Smooth muscle cell (in vitro differentiated cells): ENCODE results near the gene RPL37. TPM values are rescaled to one million over a fixed set of nuclear protein-coding genes. Genes with fewer than 3 reads are reported as not detected.
"Not testable (repeated sequence)": the region's sequence is repeated elsewhere in the genome, so short reads cannot be mapped to it uniquely, and the experiment has no call there.

Experiments used
- DNase-seq: peaks from one replicate; lab custom pipeline; 2025; ENCODE audit not compliant: unreplicated experiment; lab: John Stamatoyannopoulos, UW
- H2AFZ ChIP-seq: fragments of 200-600 bp; sonication (generic); 2 replicates; pipeline ENCODE4 v1.6.0; 2016; ENCODE audit warnings: antibody characterized with exemption, low read depth, mild to moderate bottlenecking
- H3F3A ChIP-seq: fragments of 200-600 bp; sonication (generic); 2 replicates; pipeline ENCODE4 v1.6.0; 2017; ENCODE audit warnings: antibody characterized with exemption, low read depth
- H3K27ac ChIP-seq: fragments of 200-600 bp; sonication (generic); 2 replicates; pipeline ENCODE4 v1.5.1; 2016; ENCODE audit warnings: low read depth, mild to moderate bottlenecking
- H3K27me3 ChIP-seq: fragments of 200-600 bp; sonication (generic); 2 replicates; pipeline ENCODE4 v1.6.1; 2016; ENCODE audit warnings: low read depth, mild to moderate bottlenecking
- H3K36me3 ChIP-seq: fragments of 200-600 bp; sonication (generic); 2 replicates; pipeline ENCODE4 v1.5.1; 2016; ENCODE audit warnings: low read depth
- H3K4me1 ChIP-seq: fragments of 200-600 bp; sonication (generic); 2 replicates; pipeline ENCODE4 v1.5.1; 2016; ENCODE audit warnings: low read depth
- H3K4me2 ChIP-seq: fragments of 200-600 bp; sonication (generic); 2 replicates; pipeline ENCODE4 v1.6.0; 2016; ENCODE audit warnings: mild to moderate bottlenecking
- H3K4me3 ChIP-seq: fragments of 200-600 bp; sonication (generic); 2 replicates; pipeline ENCODE4 v1.5.1; 2016; ENCODE audit warnings: mild to moderate bottlenecking
- H3K79me2 ChIP-seq: fragments of 200-600 bp; sonication (generic); 2 replicates; pipeline ENCODE4 v1.6.0; 2016; ENCODE audit warnings: low read depth, mild to moderate bottlenecking
- H3K9ac ChIP-seq: fragments of 200-600 bp; sonication (generic); 2 replicates; pipeline ENCODE4 v1.6.0; 2016; ENCODE audit warnings: low read depth
- H3K9me3 ChIP-seq: fragments of 200-600 bp; sonication (generic); replicated peaks from 2 replicates; pipeline ENCODE4 v1.5.1; 2016; ENCODE audit warnings: low read depth
- H4K20me1 ChIP-seq: fragments of 200-600 bp; sonication (generic); 2 replicates; pipeline ENCODE4 v1.6.0; 2016; ENCODE audit warnings: low read depth
- CTCF ChIP-seq: fragments of 200-600 bp; sonication (generic); IDR thresholded peaks from 2 replicates; pipeline ENCODE4 v1.5.1; 2017; ENCODE audit warnings: borderline replicate concordance, mild to moderate bottlenecking, antibody characterized with exemption; ENCODE audit not compliant: insufficient read depth, poor library complexity, severe bottlenecking
- WGBS: methylation state at CpG from one replicate; pipeline ENCODE4 v1.1.7; 2016; ENCODE audit warnings: low lambda C conversion rate; 5-methylcytosine and 5-hydroxymethylcytosine counted together
- polyA plus RNA-seq: library from polyadenylated mRNA; unstranded; fragments of >200 nt; fragmentation: Nextera tagmentation; extraction: Ambion mirVana; gene quantifications from 2 replicates; pipeline ENCODE4 v1.2.1, GENCODE V29; 2016
- total RNA-seq: library from RNA; depleted of rRNA; stranded (reverse); fragments of >200 nt; gene quantifications from 2 replicates; pipeline ENCODE4 v1.2.3, GENCODE V29; 2014

The RPL37 gene
- total and polyA plus RNA-seq, 2 experiments from 2014 or later, result 228 to 594 TPM

GRCh38 chr5:40871177-40871576, 36.2 kb upstream of the RPL37 start:
- Histone ChIP-seq H3F3A (no peaks in the 10 kb centered on the region), H3K4me3 (no peak overlapping the region), H3K9ac (no peak overlapping the region), H4K20me1 (no peaks in the 10 kb centered on the region), H2AFZ (no peak overlapping the region), H3K4me2 (no peak overlapping the region), H3K9me3 (no peaks in the 10 kb centered on the region), H3K4me1 (no peaks in the 10 kb centered on the region), H3K27me3 (no peaks in the 10 kb centered on the region), H3K36me3 (no peaks in the 10 kb centered on the region), H3K27ac (no peak overlapping the region), H3K79me2 (no peaks in the 10 kb centered on the region)
- DNase-seq, result no peak
- WGBS, result 62% methylated on average over 4 of the region's 4 CpGs
- TF ChIP-seq CTCF, result no peak

- Histone ChIP-seq H3K9ac (no peak overlapping the region), H3K4me1 (no peaks in the 10 kb centered on the region), H3K27ac (no peak overlapping the region), H3K4me3 (no peak overlapping the region), H2AFZ (no peak overlapping the region), H3F3A (no peaks in the 10 kb centered on the region), H3K9me3 (no peaks in the 10 kb centered on the region), H3K4me2 (no peak overlapping the region), H3K79me2 (no peaks in the 10 kb centered on the region), H3K36me3 (no peaks in the 10 kb centered on the region), H3K27me3 (no peaks in the 10 kb centered on the region), H4K20me1 (no peaks in the 10 kb centered on the region)
- no peak for DNase-seq
- 93% methylated on average over 1 of the region's 1 CpG for WGBS
- TF ChIP-seq CTCF, result no peak
Observed at GRCh38 chr5:40869384-40869783, 34.4 kb upstream of the RPL37 start.

- Histone ChIP-seq H3F3A (no peaks in the 10 kb centered on the region), H2AFZ (no peak overlapping the region), H3K4me2 (no peak overlapping the region), H3K27ac (no peak overlapping the region), H3K4me3 (no peak overlapping the region), H3K4me1 (no peaks in the 10 kb centered on the region), H3K9ac (no peak overlapping the region), H3K9me3 (no peaks in the 10 kb centered on the region), H4K20me1 (no peaks in the 10 kb centered on the region), H3K79me2 (no peaks in the 10 kb centered on the region), H3K36me3 (no peaks in the 10 kb centered on the region), H3K27me3 (no peaks in the 10 kb centered on the region)
- 85% methylated on average over 5 of the region's 5 CpGs for WGBS
- DNase-seq, result no peak
- no peak for TF ChIP-seq CTCF
Observed at GRCh38 chr5:40866844-40867243, 31.8 kb upstream of the RPL37 start.

- H3K9me3 ChIP-seq, H3K4me2 ChIP-seq, H4K20me1 ChIP-seq, H3F3A ChIP-seq, DNase-seq, H3K36me3 ChIP-seq, H3K9ac ChIP-seq, H3K27me3 ChIP-seq, H2AFZ ChIP-seq, H3K4me3 ChIP-seq, H3K27ac ChIP-seq, H3K79me2 ChIP-seq, H3K4me1 ChIP-seq: not testable (repeated sequence)
- 95% methylated on average over 5 of the region's 5 CpGs for WGBS
Observed at GRCh38 chr5:40865004-40865403, 30.0 kb upstream of the RPL37 start.
